ENCODE data around the gene FCAMR.

FCAMR gene

DNA sequence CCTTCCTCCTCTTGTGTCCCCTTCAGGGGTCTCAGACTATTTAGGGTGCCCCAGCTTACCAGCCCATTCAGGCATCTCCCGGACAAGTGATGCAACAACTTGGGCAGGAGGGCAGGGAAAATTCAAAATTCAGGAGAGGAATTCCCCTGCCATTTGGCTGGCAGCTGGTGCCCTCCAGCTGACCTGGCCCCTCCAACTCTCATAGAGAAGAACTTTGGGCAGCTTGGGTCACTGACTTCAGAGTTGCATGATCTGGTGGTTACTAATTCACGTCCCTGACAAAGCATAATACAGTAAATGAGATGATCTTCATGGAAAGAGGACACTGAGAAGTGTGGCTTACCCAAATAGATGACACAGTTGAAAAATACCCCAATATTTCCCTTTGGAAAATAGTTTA lies at the start of gene FCAMR:
TSS of gene FCAMR (minus strand) at position 15 of the 400 bp plus-strand sequence. CDS start 335 bp downstream, outside the sequence.
- DNase-seq, result no peak

GRCh38 chr1:207019661-207020060 lies 49.4 kb upstream of the FCAMR start:
- DNase-seq, result no peak

- DNase-seq, result no peak
Measured at GRCh38 chr1:207019161-207019560, 48.9 kb upstream of the FCAMR start.

DNA sequence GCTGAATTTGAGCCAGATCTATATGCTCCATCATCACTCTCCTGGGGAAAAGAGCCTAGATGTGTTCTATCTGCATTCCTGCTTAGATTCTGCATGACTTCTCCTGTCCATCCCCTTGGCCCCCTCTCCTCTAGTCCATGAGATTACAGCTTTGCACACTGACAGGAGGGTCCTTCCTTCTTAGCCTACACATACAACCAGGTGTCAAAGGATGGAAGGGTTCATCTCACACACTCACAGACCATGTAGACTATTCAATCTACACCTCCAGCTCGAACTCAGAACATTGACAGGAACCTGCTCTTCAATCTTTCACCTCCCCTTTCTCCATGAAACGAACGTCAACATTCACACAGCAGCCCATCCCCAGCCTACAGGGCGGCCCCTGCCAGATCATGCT lies 48.4 kb upstream of the FCAMR start:
- no peak for DNase-seq

GRCh38 chr1:207017615-207018559 lies 47.6 kb upstream of the FCAMR start:
- no peak for DNase-seq

- DNase-seq, result no peak
Measured at GRCh38 chr1:207015791-207016190, 45.5 kb upstream of the FCAMR start.

GRCh38 chr1:207014728-207015127 lies 44.5 kb upstream of the FCAMR start:
- no peak for DNase-seq

GRCh38 chr1:207013321-207014085 lies 43.2 kb upstream of the FCAMR start:
- no peak for DNase-seq

GRCh38 chr1:207010726-207011125 lies 40.5 kb upstream of the FCAMR start:
- DNase-seq, result no peak

DNA sequence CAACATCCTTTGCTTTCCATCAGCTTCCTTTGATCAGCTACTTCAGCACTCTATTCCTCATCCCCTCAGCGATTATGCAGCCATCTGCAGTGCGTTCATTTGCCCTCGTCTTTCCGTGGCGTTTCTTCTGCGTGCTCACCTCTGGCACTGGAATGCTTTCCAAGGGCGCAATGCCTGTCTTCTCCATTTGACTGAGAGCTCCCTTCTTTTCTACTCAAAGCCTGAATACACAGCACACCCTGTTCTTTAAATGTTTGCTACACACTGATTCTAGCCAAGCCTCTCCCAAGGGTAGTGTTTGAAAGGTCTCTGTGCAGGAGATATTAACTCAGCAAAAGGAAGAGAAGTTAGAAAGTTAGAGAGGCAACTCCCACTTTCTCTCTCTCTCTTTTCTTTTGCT lies 39.7 kb upstream of the FCAMR start:
- DNase-seq, result no peak

- no peak for DNase-seq
Measured at GRCh38 chr1:207009182-207009850, 39.1 kb upstream of the FCAMR start.

- no peak for DNase-seq
Measured at GRCh38 chr1:207007352-207008033, 37.2 kb upstream of the FCAMR start.

DNA sequence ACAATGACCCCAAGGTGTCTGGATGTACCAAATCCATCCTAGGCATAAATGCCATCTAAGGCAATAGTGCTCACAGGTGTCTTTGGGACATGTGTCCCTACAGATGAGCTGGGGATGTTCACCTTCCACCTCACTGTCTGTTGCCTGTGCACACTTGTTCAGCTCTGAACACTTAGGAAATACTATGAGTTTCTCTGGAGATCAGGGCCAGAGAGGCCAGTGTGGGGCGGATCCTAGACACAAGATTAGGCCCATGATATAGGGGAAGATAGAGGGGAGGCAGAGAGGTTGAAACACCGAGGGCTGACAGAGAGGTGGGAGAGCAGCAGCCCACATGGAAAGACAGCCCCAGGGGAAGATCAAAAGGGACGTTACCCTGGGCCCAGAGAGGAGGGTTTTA lies 36.7 kb upstream of the FCAMR start:
- no peak for DNase-seq

GRCh38 chr1:207006083-207006482 lies 35.8 kb upstream of the FCAMR start:
- DNase-seq, result no peak

DNA sequence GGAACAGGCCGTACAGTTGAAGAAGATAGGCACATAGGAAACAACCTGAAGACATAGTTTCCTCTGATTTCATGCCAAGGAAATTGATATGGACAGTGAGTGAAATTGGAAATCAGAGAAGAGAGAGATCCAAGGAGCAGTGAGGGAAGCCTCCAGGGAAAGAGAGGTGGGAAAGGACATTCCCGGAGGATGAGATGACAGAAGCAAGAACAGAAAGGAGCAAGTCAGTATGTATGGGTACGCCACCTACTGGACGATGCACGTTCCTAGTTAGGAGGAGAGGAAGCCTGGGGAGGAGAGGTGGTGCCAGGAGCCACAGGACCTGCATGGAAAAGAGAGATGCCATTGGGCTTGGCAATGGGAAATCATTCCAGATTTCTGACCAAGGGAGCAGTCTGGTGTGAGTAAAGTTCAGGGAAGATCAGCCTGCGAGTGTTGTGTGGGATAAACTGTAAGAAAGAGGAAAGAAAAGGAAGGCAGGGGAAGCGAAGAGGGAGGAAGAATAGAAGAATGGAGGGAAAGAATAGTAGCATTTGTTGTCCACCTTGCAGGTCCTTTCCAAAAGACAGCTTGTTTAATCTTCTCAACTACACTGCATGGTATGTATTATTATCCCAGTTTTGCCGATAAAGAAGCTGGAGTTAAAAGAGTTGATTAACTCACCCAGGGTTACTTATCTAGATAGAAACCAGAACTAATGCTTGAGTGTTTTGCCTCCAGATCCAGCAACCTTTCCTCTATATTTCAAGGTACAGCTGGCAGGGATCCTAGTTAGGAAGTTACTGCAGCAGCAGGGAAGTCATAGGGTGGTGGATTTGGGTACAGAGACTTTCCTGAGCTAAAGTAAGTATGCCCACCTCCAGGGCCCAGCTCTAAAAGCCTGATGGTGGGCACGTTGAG lies 34.9 kb upstream of the FCAMR start:
- DNase-seq, result peak; percentile 31

GRCh38 chr1:207003210-207003609 lies 33.0 kb upstream of the FCAMR start:
- DNase-seq, result no peak

GRCh38 chr1:207002724-207003146 lies 32.5 kb upstream of the FCAMR start:
- DNase-seq, result no peak

- DNase-seq, result no peak
Measured at GRCh38 chr1:207001492-207002245, 31.4 kb upstream of the FCAMR start.

DNA sequence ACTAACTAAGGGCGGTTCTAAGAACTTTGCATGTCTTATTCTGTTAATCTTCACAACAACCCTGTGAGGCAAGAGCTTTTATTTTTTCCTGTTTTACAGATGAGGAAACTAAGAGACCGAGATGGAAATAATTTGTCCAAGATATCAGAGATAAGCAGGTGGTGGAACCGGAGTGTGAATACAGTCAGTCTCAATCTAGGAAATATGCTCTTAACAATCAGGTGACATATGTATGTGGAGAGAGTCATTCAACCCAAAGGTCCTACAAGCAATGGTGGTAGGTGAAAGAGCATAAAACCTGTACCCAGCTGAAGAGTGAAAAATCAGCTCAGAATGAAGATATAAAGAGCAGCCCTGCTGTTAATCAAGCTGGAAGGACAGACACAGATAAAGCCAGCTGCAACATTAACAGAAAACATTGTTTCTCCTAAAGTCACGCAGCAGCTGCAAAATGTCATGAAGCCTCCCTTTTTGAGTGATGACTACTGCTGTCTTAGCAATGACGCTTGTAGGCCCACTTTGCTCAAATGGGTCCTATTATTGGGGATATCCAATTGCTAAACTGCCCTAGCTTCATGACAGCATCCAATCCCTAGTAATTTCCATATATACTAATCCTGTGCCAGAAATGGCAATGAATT lies 30.5 kb upstream of the FCAMR start:
- no peak for DNase-seq

DNA sequence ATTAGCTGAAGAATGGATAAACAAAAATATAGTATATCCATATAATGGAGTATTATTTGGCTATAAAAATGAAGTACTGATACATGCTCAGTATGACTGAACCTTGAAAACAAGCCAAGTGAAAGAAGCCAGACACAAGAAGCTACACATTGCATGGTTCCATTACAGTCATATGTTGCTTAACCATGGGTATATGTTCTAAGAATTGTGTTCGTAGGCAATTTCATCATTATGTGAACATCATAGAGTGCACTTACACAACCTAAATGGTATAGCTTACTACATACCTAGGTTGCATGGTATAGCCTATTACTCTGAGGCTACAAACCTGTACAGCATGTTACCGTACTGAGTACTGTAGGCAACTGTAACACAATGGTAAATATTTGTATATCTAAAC lies 28.6 kb upstream of the FCAMR start:
- DNase-seq, result no peak

Data from NCI-H1436 (cell line).